SU-DHL-6 (cell line): ENCODE measurements around the gene DNAAF1.

Experiments
- H2AFZ ChIP-seq: fragments of 200-600 bp; sonication (generic); 2 replicates; pipeline ENCODE4 v1.6.1; 2014; ENCODE audit warnings: low read depth, mild to moderate bottlenecking, moderate library complexity, mixed read lengths, antibody characterized with exemption, low read length; ENCODE audit not compliant: severe bottlenecking
- H3F3A ChIP-seq: fragments of 200-600 bp; shearing (Covaris generic); 2 replicates; pipeline ENCODE4 v1.6.0; 2016; ENCODE audit warnings: antibody characterized with exemption, mild to moderate bottlenecking; ENCODE audit not compliant: insufficient read depth
- H3K27ac ChIP-seq: fragments of 200-600 bp; sonication (generic); 2 replicates; pipeline ENCODE4 v1.5.1; 2016; ENCODE audit warnings: low read depth, mild to moderate bottlenecking, low read length, moderate library complexity, mixed read lengths
- H3K27me3 ChIP-seq: fragments of 200-600 bp; sonication (generic), shearing (Covaris generic); 2 replicates; pipeline ENCODE4 v1.6.0; 2014; ENCODE audit warnings: mild to moderate bottlenecking, low read length
- H3K36me3 ChIP-seq: fragments of 200-600 bp; sonication (generic); 2 replicates; pipeline ENCODE4 v1.6.1; 2014; ENCODE audit warnings: mild to moderate bottlenecking, low read length, mixed read lengths
- H3K4me2 ChIP-seq: fragments of 300-600, 200-600 bp; shearing (Covaris generic), sonication (generic); 2 replicates; pipeline ENCODE4 v1.6.0; 2014; ENCODE audit warnings: low read length, low read depth, mild to moderate bottlenecking; ENCODE audit not compliant: poor library complexity, severe bottlenecking
- H3K4me3 ChIP-seq: fragments of 200-600 bp; sonication (generic); 2 replicates; pipeline ENCODE4 v1.5.1; 2014; ENCODE audit warnings: antibody characterized with exemption, low read length, mild to moderate bottlenecking, mixed read lengths; ENCODE audit not compliant: insufficient read depth, poor library complexity, severe bottlenecking
- H3K79me2 ChIP-seq: fragments of 200-600 bp; sonication (generic); 2 replicates; pipeline ENCODE4 v1.6.1; 2014; ENCODE audit warnings: mild to moderate bottlenecking, low read length, moderate library complexity; ENCODE audit not compliant: insufficient read depth
- H3K9ac ChIP-seq: fragments of 200-600 bp; sonication (generic); 2 replicates; pipeline ENCODE4 v1.7.0; 2014; ENCODE audit warnings: mild to moderate bottlenecking, low read length
- H3K9me2 ChIP-seq: fragments of 200-600 bp; sonication (generic); replicated peaks from 2 replicates; pipeline ENCODE4 v1.6.1; 2014; ENCODE audit warnings: low read length; ENCODE audit not compliant: insufficient read depth
- H3K9me3 ChIP-seq: fragments of 200-600 bp; sonication (generic); 2 replicates; pipeline ENCODE4 v1.6.1; 2014; ENCODE audit warnings: low read length, mixed read lengths; ENCODE audit not compliant: insufficient read depth
- H4K20me1 ChIP-seq: fragments of 200-600 bp; sonication (generic); 2 replicates; pipeline ENCODE4 v1.6.1; 2014; ENCODE audit warnings: low read depth, mild to moderate bottlenecking, antibody characterized with exemption, low read length, moderate library complexity, mixed read lengths
- CTCF ChIP-seq: fragments of 200-600 bp; sonication (generic); IDR thresholded peaks from one replicate; pipeline ENCODE4 v1.5.1; 2017; ENCODE audit warnings: antibody characterized with exemption, mild to moderate bottlenecking, low read length, moderate library complexity; ENCODE audit not compliant: insufficient read depth, poor library complexity, severe bottlenecking
- EZH2phosphoT487 ChIP-seq: fragments of 200-600 bp; sonication (generic), shearing (Covaris generic); conservative IDR thresholded peaks from 2 replicates; pipeline ENCODE4 v1.6.1; 2018; ENCODE audit warnings: mild to moderate bottlenecking, antibody characterized with exemption, low read length, moderate library complexity, mixed read lengths

Gene DNAAF1

GRCh38 chr16:84155226-84155625 is 10.1 kb downstream of the DNAAF1 start:
- Histone ChIP-seq H2AFZ (no peak overlapping the region), H3K27me3 (no peaks in the 10 kb centered on the region), H3K9me3 (no peaks in the 10 kb centered on the region), H3F3A (no peaks in the 10 kb centered on the region), H3K79me2 (no peaks in the 10 kb centered on the region), H3K27ac (no peak overlapping the region), H3K4me3 (no peak overlapping the region), H3K9ac (no peak overlapping the region), H3K36me3 (no peaks in the 10 kb centered on the region), H3K9me2 (no peaks in the 10 kb centered on the region), H4K20me1 (no peaks in the 10 kb centered on the region), H3K4me2 (no peak overlapping the region)
- no peak for TF ChIP-seq CTCF
- no peak for TF ChIP-seq EZH2phosphoT487

DNA sequence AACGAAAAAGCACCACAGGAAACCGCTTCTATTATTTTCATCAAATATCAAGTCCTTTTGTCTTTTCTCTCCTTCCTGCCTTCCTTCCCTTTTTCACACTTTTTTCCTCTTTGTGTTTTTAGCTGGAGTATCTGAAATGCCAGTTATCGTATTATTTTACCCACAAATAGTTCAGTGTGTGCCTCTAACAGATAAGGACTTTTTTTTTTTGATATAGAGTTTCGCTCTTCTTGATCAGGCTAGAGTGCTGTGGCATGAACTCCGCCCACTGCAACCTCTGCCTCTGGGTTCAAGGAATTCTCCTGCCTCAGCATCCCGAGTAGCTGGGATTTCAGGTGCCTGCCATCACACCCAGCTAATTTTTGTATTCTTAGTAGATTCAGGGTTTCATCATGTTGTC is 10.7 kb downstream of the DNAAF1 start:
- H3K9me2 ChIP-seq, result no peaks in the 10 kb centered on the region
- no peak overlapping the region for H3K4me2 ChIP-seq
- H3K27me3 ChIP-seq, result no peaks in the 10 kb centered on the region
- no peak overlapping the region for H3K4me3 ChIP-seq
- H3F3A ChIP-seq, result no peaks in the 10 kb centered on the region
- H3K79me2 ChIP-seq, result no peaks in the 10 kb centered on the region
- no peak overlapping the region for H3K9ac ChIP-seq
- TF ChIP-seq EZH2phosphoT487 (no peak), CTCF (no peak)
- no peaks in the 10 kb centered on the region for H3K36me3 ChIP-seq
- H3K27ac ChIP-seq, result no peak overlapping the region
- no peaks in the 10 kb centered on the region for H3K9me3 ChIP-seq
- no peak overlapping the region for H2AFZ ChIP-seq
- no peaks in the 10 kb centered on the region for H4K20me1 ChIP-seq

DNA sequence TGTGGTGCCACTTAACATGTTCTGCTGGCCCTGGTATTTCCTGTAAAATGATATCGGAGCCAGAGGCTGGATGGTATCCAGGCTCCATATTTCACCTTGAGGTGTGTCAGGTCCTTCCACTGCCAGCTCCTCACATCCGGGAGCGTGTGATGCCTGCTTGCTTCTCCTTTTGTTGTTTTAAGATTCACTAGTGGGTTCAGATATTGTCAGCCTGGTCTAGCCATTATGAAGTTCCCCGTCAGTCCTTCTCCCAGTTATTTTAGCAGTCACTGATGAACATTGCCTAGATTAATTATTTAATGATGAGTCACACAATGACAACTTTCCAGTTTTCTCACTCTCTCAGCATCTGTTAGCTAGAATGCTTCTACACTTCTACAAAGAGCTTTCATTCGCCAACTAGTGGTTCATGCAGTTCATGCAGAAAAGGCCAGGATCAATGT is 11.3 kb downstream of the DNAAF1 start:
- Histone ChIP-seq H3K27ac (no peak overlapping the region), H3K79me2 (no peaks in the 10 kb centered on the region), H2AFZ (no peak overlapping the region), H3K9me3 (no peaks in the 10 kb centered on the region), H3K9me2 (no peaks in the 10 kb centered on the region), H3K36me3 (no peaks in the 10 kb centered on the region), H3K9ac (no peak overlapping the region), H3F3A (no peaks in the 10 kb centered on the region), H3K27me3 (no peaks in the 10 kb centered on the region), H3K4me3 (no peak overlapping the region), H4K20me1 (no peaks in the 10 kb centered on the region), H3K4me2 (no peak overlapping the region)
- TF ChIP-seq CTCF (no peak), EZH2phosphoT487 (no peak)
